GM12878 (cell line): Measurements from ENCODE around the gene BBC3. TPM values are rescaled to one million over a fixed set of nuclear protein-coding genes. Genes with fewer than 3 reads are reported as not detected.

Experiments
- BACH1 ChIP-seq: fragments of 450-650 bp; IDR thresholded peaks from 2 replicates; pipeline ENCODE4 v1.6.1; 2017; ENCODE audit warnings: mild to moderate bottlenecking, borderline replicate concordance
- CBFB ChIP-seq: IDR thresholded peaks from 2 replicates; pipeline ENCODE4 v1.6.1; 2016; ENCODE audit warnings: antibody characterized with exemption, low read depth
- CREB1 ChIP-seq: IDR thresholded peaks from 2 replicates; pipeline ENCODE4 v1.6.1; 2012; ENCODE audit warnings: low read depth, mild to moderate bottlenecking, inconsistent platforms
- EZH2 ChIP-seq: IDR thresholded peaks from 2 replicates; pipeline ENCODE4 v1.6.1; 2012; ENCODE audit warnings: low read depth, mild to moderate bottlenecking, control low read depth, inconsistent platforms, low read length, borderline replicate concordance; ENCODE audit not compliant: control insufficient read depth
- HDAC2 ChIP-seq: fragments of 200-600 bp; sonication (generic); IDR thresholded peaks from 2 replicates; pipeline ENCODE4 v1.6.1; 2017
- IKZF1 ChIP-seq: fragments of 450-650 bp; conservative IDR thresholded peaks from 2 replicates; pipeline ENCODE4 v1.6.1; 2017; ENCODE audit warnings: antibody characterized with exemption, mild to moderate bottlenecking
- IRF4 ChIP-seq: IDR thresholded peaks from 2 replicates; pipeline ENCODE4 v1.6.1; 2011; ENCODE audit warnings: low read depth, low read length
- JUNB ChIP-seq: IDR thresholded peaks from 2 replicates; pipeline ENCODE4 v1.6.1; 2016; ENCODE audit warnings: antibody characterized with exemption, mild to moderate bottlenecking
- NFYA ChIP-seq: IDR thresholded peaks from 2 replicates; pipeline ENCODE4 v1.6.1; 2011; ENCODE audit warnings: low read depth, mild to moderate bottlenecking, low read length, improper control_type of control experiment, borderline replicate concordance
- RAD21 ChIP-seq: IDR thresholded peaks from 2 replicates; pipeline ENCODE4 v1.6.1; 2011; ENCODE audit warnings: mild to moderate bottlenecking, low read depth, low read length, moderate library complexity; ENCODE audit not compliant: insufficient read depth
- RUNX3 ChIP-seq: IDR thresholded peaks from 2 replicates; pipeline ENCODE4 v1.6.1; 2012; ENCODE audit warnings: low read length, inconsistent platforms
- SMAD1 ChIP-seq: fragments of 450-650 bp; IDR thresholded peaks from 2 replicates; pipeline ENCODE4 v1.6.1; 2018; ENCODE audit warnings: mild to moderate bottlenecking, low read depth; ENCODE audit not compliant: partially characterized antibody
- SMARCA5 ChIP-seq: fragments of 450-650 bp; IDR thresholded peaks from 2 replicates; pipeline ENCODE4 v1.6.1; 2017; ENCODE audit warnings: mild to moderate bottlenecking
- TCF7 ChIP-seq: IDR thresholded peaks from 2 replicates; pipeline ENCODE4 v1.6.1; 2014; ENCODE audit warnings: antibody characterized with exemption, borderline replicate concordance
- ZNF207 ChIP-seq: fragments of 450-650 bp; IDR thresholded peaks from 2 replicates; pipeline ENCODE4 v1.6.1; 2014; ENCODE audit warnings: antibody characterized with exemption, mild to moderate bottlenecking, borderline replicate concordance
- polyA plus RNA-seq, 11 experiments: library from polyadenylated mRNA; depleted of rRNA in 4 of 11; unstranded in 6 of 11; stranded (reverse) in 5 of 11; fragments of >200 nt; fragmentation: Nextera tagmentation in 4 of 11; fragmentation: Illumina TruSeq in 1 of 11; extraction: Ambion mirVana in 4 of 11; extraction: Trizol in 1 of 11; gene quantifications; 1 replicate in 1 of 11; 2 replicates in 10 of 11; pipeline versions ENCODE4 v1.2.1 to v1.2.3, GENCODE V29; 2011 to 2016; ENCODE audit warnings: inconsistent platforms in 2 of 11, missing spikeins in 2 of 11, low read depth in 1 of 11
- total RNA-seq, 4 experiments: library from RNA; depleted of rRNA in 3 of 4; stranded (reverse); fragments of >200 nt in 3 of 4; fragmentation: Illumina TruSeq in 1 of 4; extraction: Trizol in 1 of 4; gene quantifications; 2 replicates each; pipeline versions ENCODE4 v1.2.1 to v1.2.3, GENCODE V29; 2013 to 2021
- TF ChIP-seq, protein P1 (sequence below): fragments of 450-650 bp; formaldehyde crosslinking; IDR thresholded peaks from 2 replicates; pipeline ENCODE4 v1.5.0; 2022; ENCODE audit warnings: mild to moderate bottlenecking, missing genetic modification characterization
- TF ChIP-seq, protein P2 (sequence below): IDR thresholded peaks from 2 replicates; pipeline ENCODE4 v1.6.1; 2011; ENCODE audit warnings: borderline replicate concordance, low read depth, mild to moderate bottlenecking, moderate library complexity, low read length; ENCODE audit not compliant: insufficient read depth, poor library complexity, severe bottlenecking
- TF ChIP-seq, protein P3 (sequence below): IDR thresholded peaks from 2 replicates; pipeline ENCODE4 v1.6.1; 2011; ENCODE audit warnings: low read depth, mild to moderate bottlenecking, low read length, moderate library complexity, borderline replicate concordance; ENCODE audit errors: extremely low read depth
- TF ChIP-seq, protein P4 (sequence below): fragments of 150-350 bp; IDR thresholded peaks from 2 replicates; pipeline ENCODE4 v1.6.1; 2016; ENCODE audit warnings: low read depth, low read length
- TF ChIP-seq, protein P5 (sequence below): IDR thresholded peaks from 2 replicates; pipeline ENCODE4 v1.6.1; 2012; ENCODE audit warnings: low read depth, low read length, improper control_type of control experiment

BBC3 gene
- total and polyA plus RNA-seq, 10 of the 15 experiments (the other 5 are each of a cell fraction or from before 2014, with no cell fraction given), result 0.10 to 17.9 (median 7.5) TPM

DNA sequence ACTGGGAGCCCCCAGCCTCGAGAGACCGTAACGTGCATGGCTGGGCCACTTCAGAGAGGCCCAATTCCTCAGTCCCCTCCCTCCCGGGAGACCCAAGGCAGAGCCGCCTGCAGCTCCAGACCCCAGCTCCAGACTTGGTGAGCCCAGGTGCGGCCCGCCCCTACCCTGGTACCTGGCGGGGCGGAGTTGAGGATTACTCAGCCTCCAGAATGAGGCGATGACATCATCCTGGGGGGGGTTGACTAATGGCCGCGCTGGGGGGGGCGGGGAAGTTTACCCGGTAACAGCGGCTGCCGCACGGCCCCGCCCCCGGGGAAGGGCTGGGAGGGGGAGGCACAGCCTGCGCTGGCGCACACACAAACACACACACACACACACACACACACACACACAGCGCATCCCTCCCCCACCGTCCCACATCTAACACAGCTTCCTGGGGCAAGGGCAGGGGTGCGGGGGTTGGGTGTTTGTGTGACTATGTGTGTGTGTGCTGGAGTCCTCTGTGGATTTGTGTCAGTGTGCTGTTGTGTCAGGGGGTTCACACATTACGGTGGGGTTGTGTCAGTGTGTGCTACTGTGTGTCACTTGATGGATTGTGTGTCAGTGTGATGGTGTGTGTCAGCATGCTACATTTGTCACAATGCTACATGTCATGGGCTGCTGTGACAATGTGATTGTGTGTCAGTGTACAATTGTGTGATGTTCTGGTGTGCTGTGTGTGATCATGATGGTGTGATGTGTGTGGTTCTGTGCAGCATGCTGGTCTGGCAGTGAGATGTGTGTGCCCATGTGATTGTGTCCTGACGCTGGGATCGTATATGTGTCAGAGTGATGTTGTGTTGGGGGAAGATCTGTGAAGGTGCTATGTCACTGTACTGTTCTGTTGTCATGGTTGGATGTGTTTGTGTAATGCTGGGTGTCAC lies 10.3 kb upstream of the BBC3 start (continued):
- 0 out of 2 replicates have a peak, but pooled peaks have one; percentile 21 for TF ChIP-seq IKZF1
- no peak for TF ChIP-seq HDAC2
- TF ChIP-seq RUNX3, result 0 out of 2 replicates have a peak, but pooled peaks have one; percentile 14
- TF ChIP-seq BACH1, result no peak
- TF ChIP-seq TCF7, result no peak
- TF ChIP-seq, protein P1, sequence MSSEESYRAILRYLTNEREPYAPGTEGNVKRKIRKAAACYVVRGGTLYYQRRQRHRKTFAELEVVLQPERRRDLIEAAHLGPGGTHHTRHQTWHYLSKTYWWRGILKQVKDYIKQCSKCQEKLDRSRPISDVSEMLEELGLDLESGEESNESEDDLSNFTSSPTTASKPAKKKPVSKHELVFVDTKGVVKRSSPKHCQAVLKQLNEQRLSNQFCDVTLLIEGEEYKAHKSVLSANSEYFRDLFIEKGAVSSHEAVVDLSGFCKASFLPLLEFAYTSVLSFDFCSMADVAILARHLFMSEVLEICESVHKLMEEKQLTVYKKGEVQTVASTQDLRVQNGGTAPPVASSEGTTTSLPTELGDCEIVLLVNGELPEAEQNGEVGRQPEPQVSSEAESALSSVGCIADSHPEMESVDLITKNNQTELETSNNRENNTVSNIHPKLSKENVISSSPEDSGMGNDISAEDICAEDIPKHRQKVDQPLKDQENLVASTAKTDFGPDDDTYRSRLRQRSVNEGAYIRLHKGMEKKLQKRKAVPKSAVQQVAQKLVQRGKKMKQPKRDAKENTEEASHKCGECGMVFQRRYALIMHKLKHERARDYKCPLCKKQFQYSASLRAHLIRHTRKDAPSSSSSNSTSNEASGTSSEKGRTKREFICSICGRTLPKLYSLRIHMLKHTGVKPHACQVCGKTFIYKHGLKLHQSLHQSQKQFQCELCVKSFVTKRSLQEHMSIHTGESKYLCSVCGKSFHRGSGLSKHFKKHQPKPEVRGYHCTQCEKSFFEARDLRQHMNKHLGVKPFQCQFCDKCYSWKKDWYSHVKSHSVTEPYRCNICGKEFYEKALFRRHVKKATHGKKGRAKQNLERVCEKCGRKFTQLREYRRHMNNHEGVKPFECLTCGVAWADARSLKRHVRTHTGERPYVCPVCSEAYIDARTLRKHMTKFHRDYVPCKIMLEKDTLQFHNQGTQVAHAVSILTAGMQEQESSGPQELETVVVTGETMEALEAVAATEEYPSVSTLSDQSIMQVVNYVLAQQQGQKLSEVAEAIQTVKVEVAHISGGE (CRISPR knock-in tag), result no peak
- TF ChIP-seq, protein P2, sequence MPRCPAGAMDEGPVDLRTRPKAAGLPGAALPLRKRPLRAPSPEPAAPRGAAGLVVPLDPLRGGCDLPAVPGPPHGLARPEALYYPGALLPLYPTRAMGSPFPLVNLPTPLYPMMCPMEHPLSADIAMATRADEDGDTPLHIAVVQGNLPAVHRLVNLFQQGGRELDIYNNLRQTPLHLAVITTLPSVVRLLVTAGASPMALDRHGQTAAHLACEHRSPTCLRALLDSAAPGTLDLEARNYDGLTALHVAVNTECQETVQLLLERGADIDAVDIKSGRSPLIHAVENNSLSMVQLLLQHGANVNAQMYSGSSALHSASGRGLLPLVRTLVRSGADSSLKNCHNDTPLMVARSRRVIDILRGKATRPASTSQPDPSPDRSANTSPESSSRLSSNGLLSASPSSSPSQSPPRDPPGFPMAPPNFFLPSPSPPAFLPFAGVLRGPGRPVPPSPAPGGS, result peak; percentile 80
- TF ChIP-seq SMAD1, result no peak
- TF ChIP-seq, protein P3, sequence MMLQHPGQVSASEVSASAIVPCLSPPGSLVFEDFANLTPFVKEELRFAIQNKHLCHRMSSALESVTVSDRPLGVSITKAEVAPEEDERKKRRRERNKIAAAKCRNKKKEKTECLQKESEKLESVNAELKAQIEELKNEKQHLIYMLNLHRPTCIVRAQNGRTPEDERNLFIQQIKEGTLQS, result 0 out of 2 replicates have a peak, but pooled peaks have one; percentile 24
- no peak for TF ChIP-seq ZNF207
- no peak for TF ChIP-seq CBFB
- TF ChIP-seq, protein P4, sequence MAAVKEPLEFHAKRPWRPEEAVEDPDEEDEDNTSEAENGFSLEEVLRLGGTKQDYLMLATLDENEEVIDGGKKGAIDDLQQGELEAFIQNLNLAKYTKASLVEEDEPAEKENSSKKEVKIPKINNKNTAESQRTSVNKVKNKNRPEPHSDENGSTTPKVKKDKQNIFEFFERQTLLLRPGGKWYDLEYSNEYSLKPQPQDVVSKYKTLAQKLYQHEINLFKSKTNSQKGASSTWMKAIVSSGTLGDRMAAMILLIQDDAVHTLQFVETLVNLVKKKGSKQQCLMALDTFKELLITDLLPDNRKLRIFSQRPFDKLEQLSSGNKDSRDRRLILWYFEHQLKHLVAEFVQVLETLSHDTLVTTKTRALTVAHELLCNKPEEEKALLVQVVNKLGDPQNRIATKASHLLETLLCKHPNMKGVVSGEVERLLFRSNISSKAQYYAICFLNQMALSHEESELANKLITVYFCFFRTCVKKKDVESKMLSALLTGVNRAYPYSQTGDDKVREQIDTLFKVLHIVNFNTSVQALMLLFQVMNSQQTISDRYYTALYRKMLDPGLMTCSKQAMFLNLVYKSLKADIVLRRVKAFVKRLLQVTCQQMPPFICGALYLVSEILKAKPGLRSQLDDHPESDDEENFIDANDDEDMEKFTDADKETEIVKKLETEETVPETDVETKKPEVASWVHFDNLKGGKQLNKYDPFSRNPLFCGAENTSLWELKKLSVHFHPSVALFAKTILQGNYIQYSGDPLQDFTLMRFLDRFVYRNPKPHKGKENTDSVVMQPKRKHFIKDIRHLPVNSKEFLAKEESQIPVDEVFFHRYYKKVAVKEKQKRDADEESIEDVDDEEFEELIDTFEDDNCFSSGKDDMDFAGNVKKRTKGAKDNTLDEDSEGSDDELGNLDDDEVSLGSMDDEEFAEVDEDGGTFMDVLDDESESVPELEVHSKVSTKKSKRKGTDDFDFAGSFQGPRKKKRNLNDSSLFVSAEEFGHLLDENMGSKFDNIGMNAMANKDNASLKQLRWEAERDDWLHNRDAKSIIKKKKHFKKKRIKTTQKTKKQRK, result no peak
- TF ChIP-seq, protein P5, sequence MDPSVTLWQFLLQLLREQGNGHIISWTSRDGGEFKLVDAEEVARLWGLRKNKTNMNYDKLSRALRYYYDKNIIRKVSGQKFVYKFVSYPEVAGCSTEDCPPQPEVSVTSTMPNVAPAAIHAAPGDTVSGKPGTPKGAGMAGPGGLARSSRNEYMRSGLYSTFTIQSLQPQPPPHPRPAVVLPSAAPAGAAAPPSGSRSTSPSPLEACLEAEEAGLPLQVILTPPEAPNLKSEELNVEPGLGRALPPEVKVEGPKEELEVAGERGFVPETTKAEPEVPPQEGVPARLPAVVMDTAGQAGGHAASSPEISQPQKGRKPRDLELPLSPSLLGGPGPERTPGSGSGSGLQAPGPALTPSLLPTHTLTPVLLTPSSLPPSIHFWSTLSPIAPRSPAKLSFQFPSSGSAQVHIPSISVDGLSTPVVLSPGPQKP, result no peak
- TF ChIP-seq EZH2, result no peak
- TF ChIP-seq RAD21, result no peak
- peak; percentile 68 for TF ChIP-seq CREB1
- no peak for TF ChIP-seq IRF4
- TF ChIP-seq SMARCA5, result no peak
- TF ChIP-seq NFYA, result no peak
- peak; percentile 69 for TF ChIP-seq JUNB
